ENCODE measurements around the gene BRI3BP. TPM values are rescaled to one million over a fixed set of nuclear protein-coding genes. Genes with fewer than 3 reads are reported as not detected.

BRI3BP gene
- total and polyA plus RNA-seq, 10 donors = 3.3 to 13.4 (median 11.9) TPM

DNA sequence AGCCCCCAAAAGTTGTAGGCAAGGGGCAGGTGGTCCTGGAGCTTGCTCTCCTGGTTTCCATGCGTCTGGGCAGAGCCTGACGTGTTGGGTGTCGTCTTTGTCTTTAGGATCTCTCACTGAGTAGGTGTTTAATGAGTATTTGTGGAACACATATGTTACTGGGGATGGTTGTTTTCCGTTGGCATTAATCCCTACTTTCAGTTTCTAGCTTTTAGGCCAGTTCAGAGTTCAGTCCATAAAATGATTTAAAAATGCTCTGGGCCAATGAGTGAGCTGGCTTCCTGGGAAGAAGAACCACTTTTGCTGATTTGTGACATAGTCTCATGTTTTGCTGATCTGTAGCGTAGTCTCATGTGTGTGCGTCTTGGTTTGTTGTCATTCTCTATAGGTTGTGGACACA lies 82.7 kb downstream of the BRI3BP start:
- TF ChIP-seq POLR2A (IDR thresholded peaks at IDR 0.05) (no peak), POLR2AphosphoS5 (IDR thresholded peaks at IDR 0.05) (no peak)
- TF ChIP-seq, protein P1, sequence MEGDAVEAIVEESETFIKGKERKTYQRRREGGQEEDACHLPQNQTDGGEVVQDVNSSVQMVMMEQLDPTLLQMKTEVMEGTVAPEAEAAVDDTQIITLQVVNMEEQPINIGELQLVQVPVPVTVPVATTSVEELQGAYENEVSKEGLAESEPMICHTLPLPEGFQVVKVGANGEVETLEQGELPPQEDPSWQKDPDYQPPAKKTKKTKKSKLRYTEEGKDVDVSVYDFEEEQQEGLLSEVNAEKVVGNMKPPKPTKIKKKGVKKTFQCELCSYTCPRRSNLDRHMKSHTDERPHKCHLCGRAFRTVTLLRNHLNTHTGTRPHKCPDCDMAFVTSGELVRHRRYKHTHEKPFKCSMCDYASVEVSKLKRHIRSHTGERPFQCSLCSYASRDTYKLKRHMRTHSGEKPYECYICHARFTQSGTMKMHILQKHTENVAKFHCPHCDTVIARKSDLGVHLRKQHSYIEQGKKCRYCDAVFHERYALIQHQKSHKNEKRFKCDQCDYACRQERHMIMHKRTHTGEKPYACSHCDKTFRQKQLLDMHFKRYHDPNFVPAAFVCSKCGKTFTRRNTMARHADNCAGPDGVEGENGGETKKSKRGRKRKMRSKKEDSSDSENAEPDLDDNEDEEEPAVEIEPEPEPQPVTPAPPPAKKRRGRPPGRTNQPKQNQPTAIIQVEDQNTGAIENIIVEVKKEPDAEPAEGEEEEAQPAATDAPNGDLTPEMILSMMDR (IDR thresholded peaks at IDR 0.05 in 8 of 11, conservative IDR thresholded peaks at IDR 0.05 in 3 of 11) = no peak
- 87 to 95% (median 92%) methylated on average over 6 of the region's 6 CpGs for WGBS, 5 donors
- Histone ChIP-seq H3K9me3 (no peaks in the 10 kb centered on the region), H3K36me3 (peaks cover 0 to 73% (median 18%) of the 10 kb centered on the region in 6 donors), H3K27ac (no peak overlapping the region), H3K4me3 (no peak overlapping the region), H3K4me1 (no peaks in the 10 kb centered on the region), H3K27me3 (replicated peaks in 1 of 7) (no peaks in the 10 kb centered on the region)
- DNase-seq = peak; percentile 25
- intact Hi-C loops (cut with DNase I; ENCODE audit: low total_unique reads) = no loop called here

DNA sequence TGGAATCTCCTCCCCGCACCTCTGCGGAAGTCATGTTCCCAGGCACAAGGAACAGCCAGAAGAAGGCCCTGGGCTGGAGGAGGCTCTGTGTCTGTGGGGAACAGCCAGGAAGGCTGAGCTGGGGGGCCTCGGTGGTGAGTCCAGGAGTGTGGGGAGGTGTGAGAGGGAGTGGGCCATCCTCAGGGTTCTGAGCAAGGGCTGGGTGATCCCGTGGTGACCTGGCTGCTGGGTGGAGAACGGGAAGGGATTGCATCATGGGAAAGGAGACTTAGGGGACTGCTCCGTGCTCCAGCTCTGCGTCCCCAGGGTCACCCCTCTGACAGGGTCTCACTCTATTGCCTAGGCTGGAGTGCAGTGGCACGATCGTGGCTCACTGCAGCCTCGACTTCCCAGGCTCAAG lies 85.6 kb downstream of the BRI3BP start:
- 89 to 96% (median 91%) methylated on average over 9 to 10 of the region's 10 CpGs for WGBS, 5 donors
- no peaks in the 10 kb centered on the region for H3K4me1 ChIP-seq
- H3K4me3 ChIP-seq = no peak overlapping the region
- peaks cover 0 to 92% (median 18%) of the 10 kb centered on the region in 6 donors for H3K36me3 ChIP-seq
- no peaks in the 10 kb centered on the region for H3K9me3 ChIP-seq
- intact Hi-C loops (cut with DNase I; ENCODE audit: low total_unique reads) = no loop called here
- TF ChIP-seq POLR2A (IDR thresholded peaks at IDR 0.05) (no peak), POLR2AphosphoS5 (IDR thresholded peaks at IDR 0.05) (no peak)
- TF ChIP-seq, protein P1 (IDR thresholded peaks at IDR 0.05 in 8 of 11, conservative IDR thresholded peaks at IDR 0.05 in 3 of 11) = no peak
- H3K27ac ChIP-seq = no peak overlapping the region
- DNase-seq = peak; percentile 40
- H3K27me3 ChIP-seq (replicated peaks in 1 of 7) = no peaks in the 10 kb centered on the region

DNA sequence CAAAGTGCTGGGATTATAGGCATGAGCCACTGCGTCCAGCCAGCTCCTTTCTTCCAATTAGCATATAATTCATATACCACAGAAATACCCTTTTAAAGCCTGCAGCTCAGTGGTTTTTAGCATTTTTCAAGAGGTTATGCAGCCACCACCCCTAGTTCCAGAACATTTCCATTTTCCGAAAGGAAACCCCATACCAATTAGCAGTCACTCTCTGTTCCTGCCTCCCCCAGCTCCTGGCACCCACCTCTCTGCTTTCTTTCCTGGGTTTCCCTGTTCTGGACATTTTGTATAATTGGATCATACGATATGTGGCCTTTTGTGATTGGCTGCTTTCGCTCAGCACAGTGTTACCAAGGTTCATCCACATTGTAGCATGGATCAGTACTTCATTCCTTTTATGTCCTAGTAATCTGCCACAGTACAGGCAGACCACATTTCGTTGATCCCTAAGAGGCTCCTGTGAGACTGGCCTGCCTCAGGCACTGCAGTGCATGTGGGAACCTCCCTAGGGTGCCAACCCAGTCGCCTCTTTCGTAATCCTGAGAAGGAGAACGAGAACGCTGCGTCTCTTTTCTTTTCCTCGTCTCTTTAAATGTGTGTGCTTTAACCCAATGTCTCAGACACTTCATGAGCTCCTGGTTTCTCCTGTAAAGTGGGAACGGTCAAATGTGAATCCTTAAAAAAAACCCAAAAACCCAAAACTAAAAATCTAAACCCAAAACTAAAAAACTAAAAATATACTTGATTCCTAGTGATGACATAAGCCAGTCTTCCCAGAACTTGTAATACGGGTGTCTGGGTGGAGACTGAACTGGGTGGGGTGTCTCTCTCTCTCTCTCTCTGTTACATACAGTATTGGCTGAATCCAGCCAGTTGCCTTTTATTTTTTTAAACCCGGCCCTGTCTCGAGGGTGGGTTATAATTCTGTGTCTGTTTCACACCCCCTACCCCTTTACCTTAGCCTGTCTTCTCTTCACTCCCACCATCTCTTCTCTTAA lies 86.5 kb downstream of the BRI3BP start:
- peaks cover 0 to 95% (median 21%) of the 10 kb centered on the region in 6 donors for H3K36me3 ChIP-seq
- 81 to 88% (median 86%) methylated on average over 15 of the region's 15 CpGs for WGBS, 5 donors
- DNase-seq = no peak

More for the DNA sequence above, 86.5 kb downstream of the BRI3BP start:
- no peak overlapping the region for H3K4me3 ChIP-seq
- no peaks in the 10 kb centered on the region for H3K9me3 ChIP-seq
- no peak overlapping the region for H3K27ac ChIP-seq
- no peaks in the 10 kb centered on the region for H3K27me3 ChIP-seq (replicated peaks in 1 of 7)
- TF ChIP-seq POLR2AphosphoS5 (IDR thresholded peaks at IDR 0.05) = no peak
- no peak for TF ChIP-seq POLR2A (IDR thresholded peaks at IDR 0.05)
- TF ChIP-seq, protein P1 (IDR thresholded peaks at IDR 0.05 in 8 of 11, conservative IDR thresholded peaks at IDR 0.05 in 3 of 11) = no peak
- intact Hi-C loops (cut with DNase I; ENCODE audit: low total_unique reads) = no loop called here
- no peaks in the 10 kb centered on the region for H3K4me1 ChIP-seq

Small RNAs within 50 kb of the gene (small RNA-seq; reads per million reads assigned to genes)
- gene AC122688.1 = 0 reads per million in 4 donors

Other genes with a start within 250 kb of the BRI3BP start
- gene SCARB1, start 129.8 kb upstream of the BRI3BP start, total RNA-seq = 10 to 100 TPM; 22.0 to 59.3 (median 32.6) TPM
- gene SCARB1, start 129.8 kb upstream of the BRI3BP start, polyA plus RNA-seq = 10 to 100 TPM; 11.9 to 19.5 (median 19.2) TPM
- gene UBC, start 79.0 kb upstream of the BRI3BP start, total RNA-seq = 1,000 to 10,000 TPM in 1 of 7 donors, 100 to 1,000 TPM in 6; 770 to 1,107 (median 909) TPM
- 100 to 1,000 TPM; 623 to 743 (median 691) TPM for gene UBC, start 79.0 kb upstream of the BRI3BP start, polyA plus RNA-seq
- gene DHX37, start 4.5 kb upstream of the BRI3BP start, total RNA-seq = 10 to 100 TPM; 12.4 to 31.9 (median 18.4) TPM
- gene DHX37, start 4.5 kb upstream of the BRI3BP start, polyA plus RNA-seq = 10 to 100 TPM in 2 of 3 donors, 1 to 10 TPM in 1; 8.3 to 15.3 (median 12.9) TPM
- 10 to 100 TPM in 6 of 7 donors, 1 to 10 TPM in 1; 10.0 to 18.9 (median 11.9) TPM for gene AACS, start 71.8 kb downstream of the BRI3BP start, total RNA-seq
- 1 to 10 TPM; 5.1 to 8.6 (median 7.6) TPM for gene AACS, start 71.8 kb downstream of the BRI3BP start, polyA plus RNA-seq
- under 1 TPM in 6 of 7 donors, not detected in 1; 0.03 to 0.26 (median 0.11) TPM for gene TMEM132B, start 192.7 kb downstream of the BRI3BP start, total RNA-seq
- under 1 TPM; 0.02 to 0.13 (median 0.02) TPM for gene TMEM132B, start 192.7 kb downstream of the BRI3BP start, polyA plus RNA-seq